K562 (cell line): ENCODE data around the gene SLC8A2. TPM values are rescaled to one million over a fixed set of nuclear protein-coding genes. Genes with fewer than 3 reads are reported as not detected.
A peak's percentile ranks its signal among the peaks of the same experiment; 100 is the strongest.

Experiments used
- GABPB2 ChIP-seq: fragments of 250-450 bp; sonication (Bioruptor Pico); conservative IDR thresholded peaks from 2 replicates; pipeline ENCODE4 v1.5.1; 2021; ENCODE audit warnings: mild to moderate bottlenecking
- HDAC3 ChIP-seq: fragments of 450-650 bp; IDR thresholded peaks from 2 replicates; pipeline ENCODE4 v1.6.1; 2018; ENCODE audit warnings: borderline replicate concordance, mild to moderate bottlenecking, moderate library complexity; ENCODE audit not compliant: partially characterized antibody
- HINFP ChIP-seq: fragments of 450-650 bp; conservative IDR thresholded peaks from 2 replicates; pipeline ENCODE4 v1.6.1; 2016; ENCODE audit warnings: missing genetic modification characterization, low read depth, mild to moderate bottlenecking, control low read depth, missing compliant biosample characterization
- MEF2A ChIP-seq: IDR thresholded peaks from 2 replicates; pipeline ENCODE4 v1.6.1; 2011; ENCODE audit warnings: low read depth, mild to moderate bottlenecking, low read length, moderate library complexity; ENCODE audit not compliant: control insufficient read depth
- MXD1 ChIP-seq: fragments of 250-450 bp; sonication (Bioruptor Pico); IDR thresholded peaks from 2 replicates; pipeline ENCODE4 v1.8.0; 2021; ENCODE audit warnings: borderline replicate concordance, mild to moderate bottlenecking, moderate library complexity; ENCODE audit not compliant: poor library complexity, severe bottlenecking
- PHF8 ChIP-seq: fragments of 200-600 bp; sonication (generic); IDR thresholded peaks from 2 replicates; pipeline ENCODE4 v1.6.1; 2012; ENCODE audit warnings: mixed run types, mild to moderate bottlenecking, inconsistent platforms, low read length, moderate library complexity, borderline replicate concordance
- RBFOX2 ChIP-seq: fragments of 200-400 bp; formaldehyde crosslinking; IDR thresholded peaks from 2 replicates; pipeline ENCODE4 v1.6.1; 2017; ENCODE audit warnings: low read depth, mild to moderate bottlenecking, low read length, moderate library complexity
- RCOR1 ChIP-seq, 2 experiments: IDR thresholded peaks; 2 replicates each; pipeline ENCODE4 v1.6.1; 2012; ENCODE audit warnings: low read depth in 2 of 2, low read length in 2 of 2, borderline replicate concordance in 1 of 2, improper control_type of control experiment in 1 of 2
- SMAD3 ChIP-seq: fragments of 450-650 bp; formaldehyde crosslinking; conservative IDR thresholded peaks from 2 replicates; pipeline ENCODE4 v1.4.0; 2020; ENCODE audit warnings: mild to moderate bottlenecking
- U2AF1 ChIP-seq: fragments of 200-400 bp; formaldehyde crosslinking; optimal IDR thresholded peaks from 2 replicates; pipeline ENCODE3; 2017; ENCODE audit warnings: mild to moderate bottlenecking, low read depth, low read length, moderate library complexity
- USF2 ChIP-seq: sonication (generic); formaldehyde crosslinking; IDR thresholded peaks from 2 replicates; pipeline ENCODE4 v1.5.0; 2020; ENCODE audit warnings: missing genetic modification reagents
- VEZF1 ChIP-seq: fragments of 200-800 bp; sonication (Bioruptor generic); IDR thresholded peaks from 2 replicates; pipeline ENCODE4 v1.6.1; 2017; ENCODE audit warnings: missing genetic modification characterization, missing compliant biosample characterization
- YY1 ChIP-seq, 3 experiments: IDR thresholded peaks; 2 replicates each; pipeline ENCODE4 v1.6.1; 2011; ENCODE audit warnings: low read length in 2 of 3, mild to moderate bottlenecking in 2 of 3, moderate library complexity in 2 of 3, borderline replicate concordance in 1 of 3, control low read depth in 1 of 3, low read depth in 1 of 3; ENCODE audit not compliant: insufficient read depth in 3 of 3, insufficient replicate concordance in 2 of 3, control insufficient read depth in 1 of 3, insufficient read length in 1 of 3; ENCODE audit errors: extremely low read depth in 1 of 3
- ZBTB9 ChIP-seq: fragments of 450-650 bp; formaldehyde crosslinking; IDR thresholded peaks from 2 replicates; pipeline ENCODE4 v1.4.0; 2020; ENCODE audit warnings: mild to moderate bottlenecking, moderate library complexity
- ZNF398 ChIP-seq: fragments of 250-450 bp; sonication (Bioruptor Pico); IDR thresholded peaks from 2 replicates; pipeline ENCODE4 v1.8.0; 2021; ENCODE audit warnings: moderate library complexity, mild to moderate bottlenecking, inconsistent platforms
- polyA plus RNA-seq, 8 experiments: library from polyadenylated mRNA; depleted of rRNA in 4 of 8; stranded (reverse) in 5 of 8; unstranded in 3 of 8; fragments of >200 nt; fragmentation: Nextera tagmentation in 2 of 8; fragmentation: Illumina TruSeq in 1 of 8; extraction: Ambion mirVana in 2 of 8; extraction: Trizol in 1 of 8; gene quantifications; 2 replicates each; pipeline versions ENCODE4 v1.2.1 to v1.2.3, GENCODE V29; 2011 to 2014; ENCODE audit warnings: inconsistent platforms in 1 of 8, missing spikeins in 1 of 8
- total RNA-seq, 7 experiments: library from RNA; depleted of rRNA in 6 of 7; stranded (reverse); fragments of >200 nt in 6 of 7; fragmentation: Illumina TruSeq in 2 of 7; extraction: Trizol in 2 of 7; gene quantifications; 2 replicates each; pipeline versions ENCODE4 v1.2.1 to v1.2.3, GENCODE V29; 2011 to 2021; ENCODE audit warnings: low replicate concordance in 1 of 7

The SLC8A2 gene
- total and polyA plus RNA-seq, 9 of the 15 experiments (the other 6 are each of a cell fraction or from before 2014, with no cell fraction given), result 0.07 to 0.66 (median 0.24) TPM; not detected in 3

GRCh38 chr19:47479701-47480503, 8.2 kb upstream of the SLC8A2 start (continued):
- TF ChIP-seq HINFP (tag) (no peak), GABPB2 (CRISPR knock-in tag) (no peak), HDAC3 (no peak), PHF8 (peak; percentile 15; the same call in 1 of the 2 replicates), YY1 (IDR thresholded peaks at IDR 0.05; ENCODE audit: borderline replicate concordance in 1 of 3, control insufficient read depth in 1 of 3, extremely low read depth in 1 of 3, insufficient read depth in 3 of 3, insufficient read length in 1 of 3, insufficient replicate concordance in 2 of 3, low read depth in 1 of 3, low read length in 2 of 3) (peak; percentile 44 to 80 (median 70)), VEZF1 (CRISPR knock-in tag) (peak; percentile 75), ZNF398 (CRISPR knock-in tag) (no peak), RCOR1 (IDR thresholded peaks at IDR 0.05; ENCODE audit: borderline replicate concordance in 1 of 2, low read depth in 2 of 2, low read length in 2 of 2) (no peak), RBFOX2 (peak; percentile 48; the same call in 1 of the 2 replicates), MEF2A (no peak), U2AF1 (no peak), USF2 (CRISPR knock-in tag) (peak; percentile 59), ZBTB9 (CRISPR knock-in tag) (no peak), MXD1 (CRISPR knock-in tag) (peak; percentile 9), SMAD3 (no peak)
